Nephron (organoid): ENCODE results near the gene NBEA.
A peak's percentile ranks its signal among the peaks of the same experiment; 100 is the strongest.

Source experiments
- H3K27ac Mint-ChIP-seq, 3 experiments: 2 replicates each; pipeline ENCODE4 v1.8.0; 2020; ENCODE audit warnings: mixed read lengths in 3 of 3, mild to moderate bottlenecking in 2 of 3, moderate library complexity in 1 of 3
- H3K27me3 Mint-ChIP-seq: 2 replicates; pipeline ENCODE4 v1.8.0; 2021; ENCODE audit warnings: low read depth, mild to moderate bottlenecking, moderate library complexity, mixed read lengths
- H3K36me3 Mint-ChIP-seq: 2 replicates; pipeline ENCODE4 v1.8.0; 2020; ENCODE audit warnings: low read depth, mixed read lengths
- H3K4me1 Mint-ChIP-seq: 2 replicates; pipeline ENCODE4 v1.8.0; 2020; ENCODE audit warnings: mixed read lengths
- H3K4me3 Mint-ChIP-seq, 3 experiments: 2 replicates each; pipeline ENCODE4 v1.8.0; 2020; ENCODE audit warnings: mild to moderate bottlenecking in 3 of 3, mixed read lengths in 3 of 3, moderate library complexity in 2 of 3
- H3K9me3 Mint-ChIP-seq: 2 replicates; pipeline ENCODE4 v1.8.0; 2020; ENCODE audit warnings: mixed read lengths
- CTCF ChIP-seq, 3 experiments: fragments of 200-600 bp; sonication (generic); IDR thresholded peaks; one replicate each; pipeline ENCODE4 v1.5.0; 2021; ENCODE audit warnings: antibody characterized with exemption in 3 of 3; ENCODE audit not compliant: unreplicated experiment in 3 of 3

The NBEA gene

GRCh38 chr13:35630551-35631275, 688.6 kb downstream of the NBEA start:
- Mint-ChIP-seq H3K9me3 (no peaks in the 10 kb centered on the region), H3K27me3 (no peaks in the 10 kb centered on the region), H3K4me3 (no peak overlapping the region), H3K36me3 (no peaks in the 10 kb centered on the region), H3K4me1 (no peaks in the 10 kb centered on the region), H3K27ac (no peak overlapping the region)
- TF ChIP-seq CTCF (IDR thresholded peaks at IDR 0.05; ENCODE audit: unreplicated experiment in 3 of 3) = peak; percentile 57 to 66 (median 64)

DNA sequence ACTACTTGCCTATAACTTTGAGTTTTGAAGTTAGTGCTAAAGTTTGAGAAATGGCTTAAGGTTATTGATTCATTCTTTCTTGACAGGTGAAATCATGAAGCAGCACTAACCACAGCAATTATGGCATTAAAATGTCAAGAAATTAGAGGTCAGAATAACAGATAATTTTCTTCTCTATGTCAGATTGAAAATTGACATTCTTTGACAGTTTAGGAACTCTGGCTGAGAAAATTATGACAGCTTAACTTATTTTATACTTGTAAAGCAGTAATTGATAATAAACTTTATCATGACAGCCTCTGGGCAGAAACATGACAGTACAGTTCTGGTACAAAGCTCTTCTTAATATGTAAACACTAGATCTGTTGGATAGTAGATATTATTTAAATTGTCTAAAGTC, 689.6 kb downstream of the NBEA start:
- Mint-ChIP-seq H3K27me3 (no peaks in the 10 kb centered on the region), H3K4me1 (no peaks in the 10 kb centered on the region), H3K4me3 (no peak overlapping the region), H3K36me3 (no peaks in the 10 kb centered on the region), H3K27ac (no peak overlapping the region), H3K9me3 (no peaks in the 10 kb centered on the region)
- TF ChIP-seq CTCF (IDR thresholded peaks at IDR 0.05; ENCODE audit: unreplicated experiment in 3 of 3) = no peak

- Mint-ChIP-seq H3K9me3 (no peaks in the 10 kb centered on the region), H3K4me1 (peaks cover 5% of the 10 kb centered on the region), H3K27ac (no peak overlapping the region), H3K4me3 (no peak overlapping the region), H3K27me3 (peaks cover 4% of the 10 kb centered on the region), H3K36me3 (no peaks in the 10 kb centered on the region)
- TF ChIP-seq CTCF (IDR thresholded peaks at IDR 0.05; ENCODE audit: unreplicated experiment in 3 of 3) = no peak
Measured at GRCh38 chr13:35643625-35644024, 701.6 kb downstream of the NBEA start.

DNA sequence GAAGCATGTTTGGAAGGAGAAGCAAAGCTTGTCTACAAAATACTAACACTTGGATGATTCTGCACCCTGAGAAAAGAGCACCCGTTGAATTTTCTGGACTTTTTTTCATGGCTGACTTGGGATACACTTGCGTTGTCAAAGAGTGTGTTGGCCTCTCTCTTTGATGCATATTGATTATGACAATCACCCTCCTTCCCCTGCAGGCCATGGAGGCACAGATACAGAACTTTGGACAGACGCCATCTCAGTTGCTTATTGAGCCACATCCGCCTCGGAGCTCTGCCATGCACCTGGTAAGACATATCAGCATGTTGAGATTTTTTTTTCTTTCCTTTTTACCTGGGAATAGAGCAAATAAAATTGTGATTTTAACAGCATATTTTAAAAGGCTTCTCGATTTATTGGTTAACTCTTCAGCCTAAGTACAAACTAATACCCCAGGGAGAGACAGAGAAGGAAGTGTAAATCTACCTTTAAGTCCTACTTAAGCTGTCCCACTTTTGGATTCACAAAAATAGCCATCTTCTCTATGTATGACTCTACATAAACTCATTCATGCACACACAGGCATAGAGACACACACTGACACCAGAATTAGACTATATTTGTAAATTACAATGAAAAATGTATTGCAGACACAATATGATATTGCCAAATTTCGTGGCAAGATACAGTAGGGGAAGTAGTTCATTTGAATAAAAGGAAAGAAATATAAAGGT, 704.1 kb downstream of the NBEA start:
- peaks cover 12% of the 10 kb centered on the region for H3K36me3 Mint-ChIP-seq
- H3K27me3 Mint-ChIP-seq = peaks cover 4% of the 10 kb centered on the region
- H3K4me1 Mint-ChIP-seq = peaks cover 5% of the 10 kb centered on the region
- TF ChIP-seq CTCF (IDR thresholded peaks at IDR 0.05; ENCODE audit: unreplicated experiment in 3 of 3) = no peak
- H3K9me3 Mint-ChIP-seq = no peaks in the 10 kb centered on the region
- H3K27ac Mint-ChIP-seq = no peak overlapping the region
- no peak overlapping the region for H3K4me3 Mint-ChIP-seq

GRCh38 chr13:35648201-35648600, 706.1 kb downstream of the NBEA start:
- no peak for TF ChIP-seq CTCF (IDR thresholded peaks at IDR 0.05; ENCODE audit: unreplicated experiment in 3 of 3)
- Mint-ChIP-seq H3K4me3 (no peak overlapping the region), H3K9me3 (no peaks in the 10 kb centered on the region), H3K27me3 (peaks cover 1% of the 10 kb centered on the region), H3K36me3 (peaks cover 16% of the 10 kb centered on the region), H3K4me1 (peaks cover 5% of the 10 kb centered on the region), H3K27ac (peak overlapping the region; percentile 55 to 65 (median 56))
